Fibroblast of pulmonary artery (primary cell): ENCODE data around the gene CHM.

Experiments
- DNase-seq: peaks from one replicate; pipeline ENCODE4 v3.0.0-alpha.2; 2010; ENCODE audit warnings: low read depth
- H3K4me3 ChIP-seq: replicated peaks from 2 replicates; pipeline ENCODE4 v1.5.1; 2011; ENCODE audit warnings: low read depth, mild to moderate bottlenecking, control low read depth, low read length, moderate library complexity
- CTCF ChIP-seq: IDR thresholded peaks from 2 replicates; pipeline ENCODE4 v1.5.1; 2011; ENCODE audit warnings: mild to moderate bottlenecking, control low read depth, low read length, inconsistent platforms; ENCODE audit errors: missing control alignments

Gene CHM

GRCh38 chrX:85996555-85996954, 50.8 kb downstream of the CHM start:
- DNase-seq: no peak
- no peak for TF ChIP-seq CTCF
- no peak overlapping the region for H3K4me3 ChIP-seq

GRCh38 chrX:85995641-85996040, 51.7 kb downstream of the CHM start:
- H3K4me3 ChIP-seq: no peak overlapping the region
- no peak for TF ChIP-seq CTCF
- no peak for DNase-seq

GRCh38 chrX:85994797-85995196, 52.6 kb downstream of the CHM start:
- no peak for TF ChIP-seq CTCF
- no peak overlapping the region for H3K4me3 ChIP-seq
- no peak for DNase-seq

GRCh38 chrX:85994228-85994627, 53.1 kb downstream of the CHM start:
- H3K4me3 ChIP-seq: no peak overlapping the region
- no peak for TF ChIP-seq CTCF
- no peak for DNase-seq

GRCh38 chrX:85993539-85994197, 53.7 kb downstream of the CHM start:
- TF ChIP-seq CTCF: no peak
- H3K4me3 ChIP-seq: no peak overlapping the region
- DNase-seq: no peak

GRCh38 chrX:85992811-85993229, 54.5 kb downstream of the CHM start:
- no peak for TF ChIP-seq CTCF
- peak; percentile 37 for DNase-seq
- no peak overlapping the region for H3K4me3 ChIP-seq

GRCh38 chrX:85988353-85988752, 59.0 kb downstream of the CHM start:
- DNase-seq: no peak
- no peak for TF ChIP-seq CTCF
- H3K4me3 ChIP-seq: no peak overlapping the region
